Type B pancreatic cell (in vitro differentiated cells): Measurements from ENCODE around the gene SAMD4B. TPM values are rescaled to one million over a fixed set of nuclear protein-coding genes. Genes with fewer than 3 reads are reported as not detected.

Experiments used
- DNase-seq: peaks from one replicate; pipeline ENCODE4 v3.0.0; 2021; ENCODE audit warnings: mixed read lengths; ENCODE audit not compliant: unreplicated experiment; ENCODE audit errors: extremely low spot score
- H3K27ac Mint-ChIP-seq: 2 replicates; pipeline ENCODE4 v1.8.0; 2021; ENCODE audit warnings: mild to moderate bottlenecking, mixed read lengths
- H3K27me3 Mint-ChIP-seq: 2 replicates; pipeline ENCODE4 v1.8.0; 2021; ENCODE audit warnings: mixed read lengths
- H3K36me3 Mint-ChIP-seq: 2 replicates; pipeline ENCODE4 v1.8.0; 2021; ENCODE audit warnings: mixed read lengths
- H3K4me1 Mint-ChIP-seq: one replicate; pipeline ENCODE4 v1.8.0; 2021; ENCODE audit warnings: mixed read lengths; ENCODE audit not compliant: unreplicated experiment
- H3K4me3 Mint-ChIP-seq: 2 replicates; pipeline ENCODE4 v1.8.0; 2021; ENCODE audit warnings: mild to moderate bottlenecking, mixed read lengths
- H3K9me3 Mint-ChIP-seq: 2 replicates; pipeline ENCODE4 v1.8.0; 2021; ENCODE audit warnings: mixed read lengths
- CTCF ChIP-seq: fragments of 200-600 bp; sonication (generic); conservative IDR thresholded peaks from 2 replicates; pipeline ENCODE4 v1.5.0; 2021; ENCODE audit warnings: antibody characterized with exemption, mild to moderate bottlenecking
- total RNA-seq: library from RNA; stranded (reverse); gene quantifications from 2 replicates; pipeline ENCODE4 v1.2.1, GENCODE V29; 2021; ENCODE audit warnings: low replicate concordance

SAMD4B gene
- total RNA-seq, 1 donor from 2014 or later: 123 TPM

DNA sequence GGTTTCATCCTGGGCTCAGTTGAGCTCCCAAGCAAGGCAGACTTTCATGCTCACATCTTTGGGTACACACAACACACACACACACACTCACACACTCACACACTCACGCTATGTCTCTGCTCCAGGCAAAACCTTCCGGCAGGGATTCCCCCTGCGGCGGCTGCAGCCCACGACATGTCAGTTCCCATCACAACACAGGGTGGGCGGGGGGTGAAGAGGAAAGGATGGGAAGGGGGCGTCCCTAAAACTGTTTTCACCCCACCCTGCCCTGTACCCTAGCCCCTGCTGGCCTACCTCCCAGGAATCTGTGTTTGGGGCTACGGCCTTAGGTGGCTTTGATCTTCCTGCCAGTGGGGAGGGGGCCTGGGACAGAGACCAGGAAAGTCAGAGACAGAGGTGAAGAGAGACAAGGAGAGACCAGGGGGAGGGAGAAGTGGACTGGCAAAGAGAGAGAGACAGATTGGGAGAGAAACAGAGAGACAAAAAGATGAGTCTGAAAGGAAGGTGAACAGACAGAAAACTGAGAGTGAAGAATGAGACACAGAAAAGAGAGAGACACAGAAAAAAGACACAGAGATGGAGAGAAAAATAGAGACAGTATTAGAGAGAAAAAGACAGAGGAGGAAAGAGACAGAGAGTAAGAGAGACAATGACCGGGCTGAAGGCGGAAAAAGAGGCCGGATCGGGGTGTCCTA, 25.4 kb upstream of the SAMD4B start:
- no peak for DNase-seq
- H3K4me1 Mint-ChIP-seq: peaks cover 9% of the 10 kb centered on the region
- H3K36me3 Mint-ChIP-seq: peaks cover 11% of the 10 kb centered on the region
- TF ChIP-seq CTCF: no peak
- H3K27me3 Mint-ChIP-seq: peaks cover 9% of the 10 kb centered on the region
- no peak overlapping the region for H3K4me3 Mint-ChIP-seq
- no peak overlapping the region for H3K27ac Mint-ChIP-seq
- H3K9me3 Mint-ChIP-seq: no peaks in the 10 kb centered on the region

DNA sequence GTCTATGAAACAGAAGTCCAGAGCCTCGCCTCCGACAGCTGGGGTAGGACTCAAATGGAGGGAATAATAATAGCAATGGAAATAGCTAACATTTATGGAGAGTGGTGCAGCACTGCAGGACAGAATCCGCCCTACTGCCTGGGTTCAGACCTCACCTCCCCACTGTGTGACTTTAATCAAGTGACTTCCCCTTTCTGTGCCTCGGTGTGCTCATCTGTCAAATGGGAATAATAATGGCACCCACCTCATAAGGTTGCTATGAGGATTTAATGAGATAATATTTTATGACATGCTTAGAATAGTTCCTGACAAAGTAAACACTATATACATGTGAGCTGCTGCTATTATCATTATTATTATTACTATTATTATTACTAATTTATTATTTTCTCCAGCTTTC, 24.7 kb upstream of the SAMD4B start:
- Mint-ChIP-seq H3K36me3 (peaks cover 11% of the 10 kb centered on the region), H3K27ac (no peak overlapping the region), H3K9me3 (no peaks in the 10 kb centered on the region), H3K4me3 (no peak overlapping the region), H3K27me3 (peaks cover 9% of the 10 kb centered on the region), H3K4me1 (peaks cover 9% of the 10 kb centered on the region)
- TF ChIP-seq CTCF: no peak
- DNase-seq: no peak

- Mint-ChIP-seq H3K36me3 (peaks cover 7% of the 10 kb centered on the region), H3K4me3 (no peak overlapping the region), H3K27me3 (peaks cover 14% of the 10 kb centered on the region), H3K4me1 (peaks cover 9% of the 10 kb centered on the region), H3K27ac (no peak overlapping the region), H3K9me3 (no peaks in the 10 kb centered on the region)
- TF ChIP-seq CTCF: no peak
- no peak for DNase-seq
Observed at GRCh38 chr19:39318071-39318470, 24.1 kb upstream of the SAMD4B start.

DNA sequence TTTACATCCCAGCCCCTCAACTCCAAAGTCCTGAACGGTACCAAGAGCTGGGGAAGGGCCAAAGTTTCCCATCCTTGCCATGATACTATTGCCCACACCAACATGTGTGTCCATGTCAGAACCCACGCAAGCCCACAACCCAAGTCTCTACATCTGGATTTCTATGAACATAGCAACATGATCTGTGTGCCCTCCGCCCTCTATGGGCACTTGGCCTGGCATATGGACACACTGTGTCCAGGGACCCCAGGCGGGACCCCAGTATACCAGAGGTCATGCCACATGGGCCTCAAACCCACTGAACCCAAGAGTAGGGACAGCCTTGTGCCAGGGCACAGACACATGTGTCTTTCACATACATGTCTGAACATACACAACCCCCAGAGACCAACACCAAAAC, 23.5 kb upstream of the SAMD4B start:
- H3K36me3 Mint-ChIP-seq: peaks cover 4% of the 10 kb centered on the region

DNA sequence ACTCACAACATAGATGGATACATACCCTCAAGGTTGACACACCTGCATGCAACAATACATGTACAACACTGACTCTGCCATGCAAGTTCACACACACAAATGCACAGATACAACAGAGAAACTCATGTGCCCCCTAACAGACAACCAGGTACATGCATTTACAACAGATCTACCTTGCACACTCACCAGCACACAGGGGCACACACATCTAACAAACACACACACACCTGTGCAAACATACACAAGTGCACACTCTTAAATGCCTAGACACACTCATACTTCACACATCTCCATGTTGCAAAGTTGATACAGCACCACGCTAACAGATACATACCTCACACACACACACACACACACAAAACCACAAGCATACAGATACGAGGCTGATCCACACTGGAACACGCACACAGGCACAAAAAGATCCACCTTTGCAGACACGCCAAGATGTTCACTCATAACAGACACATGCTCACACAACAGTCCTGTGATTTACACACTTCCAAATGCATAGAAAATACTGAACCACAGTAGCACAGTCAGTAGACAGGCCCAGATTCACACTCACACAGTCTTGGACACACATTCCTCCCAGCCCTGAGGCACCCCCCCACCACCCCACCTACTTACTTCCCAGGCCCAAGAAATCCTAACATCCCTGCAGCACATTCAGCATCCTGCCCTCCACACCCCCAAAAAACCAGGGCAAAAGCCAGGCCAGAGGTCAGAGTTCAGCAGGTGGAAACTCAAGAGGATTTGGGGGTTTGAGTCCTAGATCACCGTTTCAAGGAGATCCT, 22.9 kb upstream of the SAMD4B start:
- Mint-ChIP-seq H3K9me3 (no peaks in the 10 kb centered on the region), H3K4me1 (peaks cover 9% of the 10 kb centered on the region), H3K4me3 (peak overlapping the region; percentile 84), H3K36me3 (peaks cover 4% of the 10 kb centered on the region), H3K27me3 (peaks cover 15% of the 10 kb centered on the region), H3K27ac (no peak overlapping the region)
- DNase-seq: no peak
- TF ChIP-seq CTCF: no peak

More for the DNA sequence above, 23.5 kb upstream of the SAMD4B start:
- H3K4me1 Mint-ChIP-seq: peaks cover 9% of the 10 kb centered on the region
- no peak overlapping the region for H3K27ac Mint-ChIP-seq
- peaks cover 15% of the 10 kb centered on the region for H3K27me3 Mint-ChIP-seq
- TF ChIP-seq CTCF: no peak
- H3K9me3 Mint-ChIP-seq: no peaks in the 10 kb centered on the region
- DNase-seq: no peak
- peak overlapping the region; percentile 84 for H3K4me3 Mint-ChIP-seq
